Neural progenitor cell (in vitro differentiated cells): Measurements from ENCODE around the gene TTC19. TPM values are rescaled to one million over a fixed set of nuclear protein-coding genes. Genes with fewer than 3 reads are reported as not detected.

ENCODE experiments used
- DNase-seq: peaks from one replicate; pipeline ENCODE4 v3.0.0-alpha.2; 2016; ENCODE audit warnings: low spot score
- H2AFZ ChIP-seq: fragments of 200-600 bp; sonication (generic); replicated peaks from 2 replicates; pipeline ENCODE4 v1.6.1; 2016; ENCODE audit warnings: antibody characterized with exemption
- H3F3A ChIP-seq: fragments of 200-600 bp; sonication (generic); 2 replicates; pipeline ENCODE4 v1.6.1; 2016; ENCODE audit warnings: antibody characterized with exemption, low read depth
- H3K27ac ChIP-seq: fragments of 200-600 bp; sonication (generic); 2 replicates; pipeline ENCODE4 v1.5.1; 2016; ENCODE audit warnings: mild to moderate bottlenecking
- H3K27me3 ChIP-seq: fragments of 200-600 bp; sonication (generic); 2 replicates; pipeline ENCODE4 v1.6.1; 2016; ENCODE audit warnings: mild to moderate bottlenecking, moderate library complexity
- H3K36me3 ChIP-seq: fragments of 200-600 bp; sonication (generic); 2 replicates; pipeline ENCODE4 v1.5.1; 2016
- H3K4me1 ChIP-seq: fragments of 200-600 bp; sonication (generic); 2 replicates; pipeline ENCODE4 v1.6.1; 2016; ENCODE audit warnings: mixed run types
- H3K4me2 ChIP-seq: fragments of 200-600 bp; sonication (generic); 2 replicates; pipeline ENCODE4 v1.6.1; 2016
- H3K4me3 ChIP-seq: fragments of 200-600 bp; sonication (generic); 2 replicates; pipeline ENCODE4 v1.5.1; 2016
- H3K79me2 ChIP-seq: fragments of 200-600 bp; sonication (generic); 2 replicates; pipeline ENCODE4 v1.6.1; 2016; ENCODE audit warnings: low read depth
- H3K9ac ChIP-seq: fragments of 200-600 bp; sonication (generic); 2 replicates; pipeline ENCODE4 v1.6.1; 2016
- H3K9me3 ChIP-seq: fragments of 200-600 bp; sonication (generic); 2 replicates; pipeline ENCODE4 v1.5.1; 2016; ENCODE audit warnings: low read depth
- H4K20me1 ChIP-seq: fragments of 200-600 bp; sonication (generic); 2 replicates; pipeline ENCODE4 v1.6.1; 2016; ENCODE audit warnings: low read depth
- H3K27ac Mint-ChIP-seq: 3 replicates; pipeline ENCODE4 v1.8.0; 2021; ENCODE audit warnings: mixed read lengths
- H3K27me3 Mint-ChIP-seq: 2 replicates; pipeline ENCODE4 v1.8.0; 2022; ENCODE audit warnings: low read depth, mild to moderate bottlenecking, inconsistent platforms, moderate library complexity, mixed read lengths; ENCODE audit not compliant: insufficient read depth
- H3K36me3 Mint-ChIP-seq: 3 replicates; pipeline ENCODE4 v1.8.0; 2021; ENCODE audit warnings: mixed read lengths
- H3K4me1 Mint-ChIP-seq: 3 replicates; pipeline ENCODE4 v1.8.0; 2021; ENCODE audit warnings: mixed read lengths
- H3K4me3 Mint-ChIP-seq: 3 replicates; pipeline ENCODE4 v1.8.0; 2021; ENCODE audit warnings: mild to moderate bottlenecking, moderate library complexity, mixed read lengths
- H3K9me3 Mint-ChIP-seq: 3 replicates; pipeline ENCODE4 v1.8.0; 2020; ENCODE audit warnings: mixed read lengths
- EZH2 ChIP-seq: fragments of 200-600 bp; sonication (generic); IDR thresholded peaks from 2 replicates; pipeline ENCODE4 v1.6.1; 2017; ENCODE audit warnings: antibody characterized with exemption, mild to moderate bottlenecking, moderate library complexity
- EZH2phosphoT487 ChIP-seq: fragments of 200-600 bp; sonication (generic); IDR thresholded peaks from 2 replicates; pipeline ENCODE4 v1.6.1; 2017; ENCODE audit warnings: antibody characterized with exemption
- total RNA-seq: library from RNA; depleted of rRNA; stranded (reverse); fragments of >200 nt; gene quantifications from 2 replicates; pipeline ENCODE4 v1.2.3, GENCODE V29; 2015; ENCODE audit warnings: low replicate concordance
- TF ChIP-seq, protein P1 (sequence below): fragments of 200-600 bp; sonication (generic); IDR thresholded peaks from 2 replicates; pipeline ENCODE4 v1.5.1; 2017; ENCODE audit warnings: antibody characterized with exemption, mild to moderate bottlenecking

The TTC19 gene
- total RNA-seq, 1 donor from 2014 or later = 52.9 TPM

- no peaks in the 10 kb centered on the region for H3K36me3 ChIP-seq
- no peaks in the 10 kb centered on the region for H4K20me1 ChIP-seq
- Mint-ChIP-seq H3K9me3 (no peaks in the 10 kb centered on the region), H3K27ac (no peak overlapping the region), H3K36me3 (peaks cover 55% of the 10 kb centered on the region), H3K27me3 (peaks cover 2% of the 10 kb centered on the region), H3K4me3 (no peak overlapping the region), H3K4me1 (peaks cover 20% of the 10 kb centered on the region)
- no peak for DNase-seq
- no peaks in the 10 kb centered on the region for H3F3A ChIP-seq
- H3K9ac ChIP-seq = no peak overlapping the region
- no peaks in the 10 kb centered on the region for H3K4me1 ChIP-seq
- no peak overlapping the region for H3K27ac ChIP-seq
- H3K27me3 ChIP-seq = no peaks in the 10 kb centered on the region
- no peak overlapping the region for H2AFZ ChIP-seq
- no peaks in the 10 kb centered on the region for H3K9me3 ChIP-seq
- no peak overlapping the region for H3K4me3 ChIP-seq
- no peaks in the 10 kb centered on the region for H3K79me2 ChIP-seq
- TF ChIP-seq EZH2 = no peak
- TF ChIP-seq, protein P1, sequence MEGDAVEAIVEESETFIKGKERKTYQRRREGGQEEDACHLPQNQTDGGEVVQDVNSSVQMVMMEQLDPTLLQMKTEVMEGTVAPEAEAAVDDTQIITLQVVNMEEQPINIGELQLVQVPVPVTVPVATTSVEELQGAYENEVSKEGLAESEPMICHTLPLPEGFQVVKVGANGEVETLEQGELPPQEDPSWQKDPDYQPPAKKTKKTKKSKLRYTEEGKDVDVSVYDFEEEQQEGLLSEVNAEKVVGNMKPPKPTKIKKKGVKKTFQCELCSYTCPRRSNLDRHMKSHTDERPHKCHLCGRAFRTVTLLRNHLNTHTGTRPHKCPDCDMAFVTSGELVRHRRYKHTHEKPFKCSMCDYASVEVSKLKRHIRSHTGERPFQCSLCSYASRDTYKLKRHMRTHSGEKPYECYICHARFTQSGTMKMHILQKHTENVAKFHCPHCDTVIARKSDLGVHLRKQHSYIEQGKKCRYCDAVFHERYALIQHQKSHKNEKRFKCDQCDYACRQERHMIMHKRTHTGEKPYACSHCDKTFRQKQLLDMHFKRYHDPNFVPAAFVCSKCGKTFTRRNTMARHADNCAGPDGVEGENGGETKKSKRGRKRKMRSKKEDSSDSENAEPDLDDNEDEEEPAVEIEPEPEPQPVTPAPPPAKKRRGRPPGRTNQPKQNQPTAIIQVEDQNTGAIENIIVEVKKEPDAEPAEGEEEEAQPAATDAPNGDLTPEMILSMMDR = no peak
- TF ChIP-seq EZH2phosphoT487 = no peak
- no peak overlapping the region for H3K4me2 ChIP-seq
Measured at GRCh38 chr17:16040710-16041251, 41.2 kb downstream of the TTC19 start.

DNA sequence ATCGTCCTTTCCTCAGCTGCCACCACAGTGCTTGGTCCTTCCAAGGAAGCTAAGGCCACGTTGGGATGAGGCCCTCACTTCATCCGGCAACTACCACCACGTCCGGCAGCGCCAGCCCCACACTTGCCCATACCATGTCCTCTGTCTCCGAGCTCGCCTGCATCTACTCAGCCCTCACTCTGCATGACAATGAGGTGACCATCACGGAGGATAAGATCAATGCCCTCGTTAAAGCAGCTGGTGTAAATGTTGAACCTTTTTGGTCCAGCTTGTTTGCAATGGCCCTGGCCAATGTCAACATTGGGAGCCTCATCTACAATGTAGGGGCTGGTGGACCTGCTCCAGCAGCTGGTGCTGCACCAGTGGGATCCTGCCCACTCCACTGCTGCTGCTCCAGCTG, 44.9 kb downstream of the TTC19 start:
- H3K4me1 Mint-ChIP-seq = no peaks in the 10 kb centered on the region

GRCh38 chr17:16046966-16047365, 47.3 kb downstream of the TTC19 start:
- Mint-ChIP-seq H3K9me3 (no peaks in the 10 kb centered on the region), H3K4me3 (no peak overlapping the region), H3K27me3 (peaks cover 2% of the 10 kb centered on the region), H3K36me3 (peaks cover 39% of the 10 kb centered on the region), H3K27ac (no peak overlapping the region), H3K4me1 (no peaks in the 10 kb centered on the region)
- Histone ChIP-seq H3K79me2 (peaks cover 7% of the 10 kb centered on the region), H2AFZ (no peak overlapping the region), H3K4me3 (no peak overlapping the region), H3K27me3 (no peaks in the 10 kb centered on the region), H3K9me3 (no peaks in the 10 kb centered on the region), H3F3A (no peaks in the 10 kb centered on the region), H3K4me1 (no peaks in the 10 kb centered on the region), H3K4me2 (no peak overlapping the region), H4K20me1 (no peaks in the 10 kb centered on the region), H3K27ac (no peak overlapping the region), H3K9ac (no peak overlapping the region), H3K36me3 (peaks cover 14% of the 10 kb centered on the region)
- TF ChIP-seq EZH2phosphoT487 = no peak
- DNase-seq = no peak

More for the DNA sequence above, 44.9 kb downstream of the TTC19 start:
- no peaks in the 10 kb centered on the region for H3K9me3 ChIP-seq
- H3K79me2 ChIP-seq = no peaks in the 10 kb centered on the region
- H3F3A ChIP-seq = no peaks in the 10 kb centered on the region
- H2AFZ ChIP-seq = no peak overlapping the region
- peaks cover 14% of the 10 kb centered on the region for H3K36me3 ChIP-seq
- no peaks in the 10 kb centered on the region for H4K20me1 ChIP-seq
- H3K4me1 ChIP-seq = no peaks in the 10 kb centered on the region
- Mint-ChIP-seq H3K9me3 (no peaks in the 10 kb centered on the region), H3K27me3 (peaks cover 2% of the 10 kb centered on the region), H3K4me3 (no peak overlapping the region), H3K27ac (no peak overlapping the region), H3K36me3 (peaks cover 44% of the 10 kb centered on the region)
- TF ChIP-seq EZH2 (no peak), EZH2phosphoT487 (no peak)
- TF ChIP-seq, protein P1 = no peak
- DNase-seq = no peak
- no peaks in the 10 kb centered on the region for H3K27me3 ChIP-seq
- H3K4me2 ChIP-seq = no peak overlapping the region
- H3K9ac ChIP-seq = no peak overlapping the region
- H3K27ac ChIP-seq = no peak overlapping the region
- no peak overlapping the region for H3K4me3 ChIP-seq

DNA sequence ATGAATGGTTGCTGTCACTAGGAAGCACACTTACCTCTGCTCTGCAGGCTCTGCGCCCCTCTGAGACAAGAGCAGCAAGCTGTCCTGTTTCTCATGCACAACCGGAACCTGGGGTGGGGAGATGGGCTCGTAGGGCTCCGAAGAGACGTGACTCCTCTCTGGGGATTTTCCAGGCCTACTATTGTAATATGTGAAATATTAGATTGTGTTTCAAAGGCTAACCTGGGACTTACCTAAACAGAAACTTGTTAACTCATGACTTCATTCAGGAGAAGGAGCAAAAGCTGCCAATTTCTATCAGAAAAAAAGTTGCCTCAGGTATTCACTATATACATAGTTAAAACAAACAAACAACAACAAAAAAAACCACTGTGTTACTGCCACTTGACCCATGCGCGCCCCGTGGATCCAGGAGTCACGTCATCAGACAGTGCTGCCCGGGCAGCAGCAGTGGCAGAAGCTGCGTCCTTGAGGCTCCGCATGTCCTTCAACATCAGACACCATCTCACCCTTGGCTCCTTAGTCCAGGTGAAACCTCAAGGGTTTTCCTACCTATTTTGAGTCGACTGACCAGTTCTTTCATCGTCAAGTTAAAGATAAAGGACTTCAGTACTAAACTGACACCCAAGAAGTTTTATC, 49.3 kb downstream of the TTC19 start:
- Mint-ChIP-seq H3K27ac (no peak overlapping the region), H3K4me1 (no peaks in the 10 kb centered on the region), H3K4me3 (no peak overlapping the region), H3K9me3 (peaks cover 11% of the 10 kb centered on the region), H3K36me3 (peaks cover 44% of the 10 kb centered on the region), H3K27me3 (peaks cover 2% of the 10 kb centered on the region)
- H3F3A ChIP-seq = no peaks in the 10 kb centered on the region
- no peaks in the 10 kb centered on the region for H4K20me1 ChIP-seq
- peaks cover 14% of the 10 kb centered on the region for H3K36me3 ChIP-seq
- no peaks in the 10 kb centered on the region for H3K27me3 ChIP-seq
- TF ChIP-seq EZH2phosphoT487 (no peak), EZH2 (no peak)
- TF ChIP-seq, protein P1 = no peak
- no peak for DNase-seq
- no peaks in the 10 kb centered on the region for H3K4me1 ChIP-seq
- H3K9ac ChIP-seq = no peak overlapping the region
- H2AFZ ChIP-seq = no peak overlapping the region
- peaks cover 24% of the 10 kb centered on the region for H3K79me2 ChIP-seq
- no peaks in the 10 kb centered on the region for H3K9me3 ChIP-seq
- H3K27ac ChIP-seq = no peak overlapping the region
- no peak overlapping the region for H3K4me3 ChIP-seq
- no peak overlapping the region for H3K4me2 ChIP-seq
